Left lung (tissue), 10 donors: ENCODE results near the gene PDE4C. TPM values are rescaled to one million over a fixed set of nuclear protein-coding genes. Genes with fewer than 3 reads are reported as not detected.

ENCODE experiments used
- ATAC-seq: fragments of 200-7000 bp; cut with Tn5 transposase; one replicate; pipeline ENCODE4 v1.9.1; 2020; ENCODE audit warnings: moderate library complexity
- DNase-seq, 4 donors: peaks; one replicate each; pipeline ENCODE4 v3.0.0-alpha.2; 2013 to 2020
- H3K27ac ChIP-seq, 2 donors: fragments of 200-600 bp; sonication (generic) in 1 of 2; one replicate each; pipeline versions ENCODE4 v1.5.0 to v1.8.0; 2020 to 2021
- H3K27me3 ChIP-seq, 2 donors: fragments of 200-600 bp; sonication (generic) in 1 of 2; one replicate each; pipeline versions ENCODE4 v1.5.0 to v1.8.0; 2020 to 2021
- H3K36me3 ChIP-seq, 2 donors: fragments of 200-600 bp; sonication (generic) in 1 of 2; one replicate each; pipeline versions ENCODE4 v1.5.0 to v1.8.0; 2020 to 2021
- H3K4me1 ChIP-seq, 2 donors: fragments of 200-600 bp; one replicate each; pipeline ENCODE4 v1.8.0; 2021
- H3K4me3 ChIP-seq, 2 donors: fragments of 200-600 bp; sonication (generic) in 1 of 2; one replicate each; pipeline versions ENCODE4 v1.5.0 to v1.8.0; 2020 to 2021; ENCODE audit warnings: mild to moderate bottlenecking in 1 of 2
- H3K9me3 ChIP-seq, 2 donors: fragments of 200-600 bp; sonication (generic) in 1 of 2; one replicate each; pipeline versions ENCODE4 v1.5.0 to v1.8.0; 2020 to 2021
- intact Hi-C, 2 donors: fragments of 100-400 bp; cut with DNase I; formaldehyde crosslinking; loops; one replicate each; pipeline versions ENCODE4 v1.11.2 to v1.14.2; 2022
- polyA plus RNA-seq, 6 donors: library from polyadenylated mRNA; unstranded; fragments of 120-200 nt; gene quantifications; one replicate each; pipeline ENCODE4 v1.2.1, GENCODE V29; 2013; ENCODE audit not compliant: insufficient read length in 6 of 6
- total RNA-seq, 2 donors: library from RNA; stranded (reverse); fragmentation: NEBNext Ultra II Directional; extraction: Animal tissue kit (Norgen Biotek cat#: 25700); gene quantifications; one replicate each; pipeline ENCODE4 v1.2.1, GENCODE V29; 2021
- TF ChIP-seq, protein P1 (sequence below), 2 donors: fragments of 200-600 bp; sonication (generic) in 1 of 2; IDR thresholded peaks; one replicate each; pipeline versions ENCODE4 v1.5.0 to v1.8.0; 2021; ENCODE audit warnings: antibody characterized with exemption in 2 of 2
- donor health status: DM: no; HTN: yes; CAD: no.
- donor health status: DM: no; HTN: no; CAD: no.

The PDE4C gene
- total and polyA plus RNA-seq, 8 donors = 1.3 to 11.3 (median 2.0) TPM

DNA sequence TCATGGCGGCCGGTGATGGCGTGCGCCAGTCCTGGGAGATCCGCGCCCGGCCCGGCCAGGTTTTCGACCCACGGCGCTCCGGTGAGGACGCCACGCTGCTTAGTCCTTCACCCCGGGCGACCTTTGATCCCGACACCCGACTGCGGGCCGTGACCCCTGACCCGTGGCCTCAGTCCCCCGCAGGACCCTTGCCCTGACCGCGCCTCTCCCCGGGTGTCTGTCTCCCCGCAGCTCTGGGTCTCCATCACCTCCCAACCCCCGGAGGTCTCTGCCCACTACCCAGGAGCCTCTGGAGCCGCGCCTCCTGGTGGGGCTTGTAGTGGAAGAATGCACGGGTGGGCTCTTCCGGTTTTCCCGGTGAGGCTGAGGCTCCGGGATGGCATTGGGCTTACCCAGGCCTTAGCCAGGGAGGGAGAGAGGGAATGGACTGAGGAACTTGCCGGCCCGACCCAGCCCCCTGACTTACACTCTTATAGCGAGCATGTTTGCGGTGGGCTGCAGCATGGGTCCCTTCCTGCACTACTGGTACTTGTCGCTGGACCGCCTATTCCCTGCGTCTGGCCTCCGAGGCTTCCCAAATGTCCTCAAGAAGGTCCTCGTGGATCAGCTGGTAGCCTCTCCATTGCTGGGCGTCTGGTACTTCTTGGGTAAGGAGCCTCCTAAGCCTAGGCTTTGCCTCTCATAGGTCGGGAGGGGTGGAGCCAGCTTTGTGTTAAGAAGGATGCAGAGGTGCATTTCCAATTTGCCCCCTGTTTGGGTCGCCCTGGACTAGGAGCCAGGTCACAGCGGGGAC lies 32.7 kb downstream of the PDE4C start:
- no peaks in the 10 kb centered on the region for H3K27me3 ChIP-seq
- TF ChIP-seq, protein P1, sequence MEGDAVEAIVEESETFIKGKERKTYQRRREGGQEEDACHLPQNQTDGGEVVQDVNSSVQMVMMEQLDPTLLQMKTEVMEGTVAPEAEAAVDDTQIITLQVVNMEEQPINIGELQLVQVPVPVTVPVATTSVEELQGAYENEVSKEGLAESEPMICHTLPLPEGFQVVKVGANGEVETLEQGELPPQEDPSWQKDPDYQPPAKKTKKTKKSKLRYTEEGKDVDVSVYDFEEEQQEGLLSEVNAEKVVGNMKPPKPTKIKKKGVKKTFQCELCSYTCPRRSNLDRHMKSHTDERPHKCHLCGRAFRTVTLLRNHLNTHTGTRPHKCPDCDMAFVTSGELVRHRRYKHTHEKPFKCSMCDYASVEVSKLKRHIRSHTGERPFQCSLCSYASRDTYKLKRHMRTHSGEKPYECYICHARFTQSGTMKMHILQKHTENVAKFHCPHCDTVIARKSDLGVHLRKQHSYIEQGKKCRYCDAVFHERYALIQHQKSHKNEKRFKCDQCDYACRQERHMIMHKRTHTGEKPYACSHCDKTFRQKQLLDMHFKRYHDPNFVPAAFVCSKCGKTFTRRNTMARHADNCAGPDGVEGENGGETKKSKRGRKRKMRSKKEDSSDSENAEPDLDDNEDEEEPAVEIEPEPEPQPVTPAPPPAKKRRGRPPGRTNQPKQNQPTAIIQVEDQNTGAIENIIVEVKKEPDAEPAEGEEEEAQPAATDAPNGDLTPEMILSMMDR (IDR thresholded peaks at IDR 0.05) = no peak
- peaks cover 16 to 24% of the 10 kb centered on the region in 2 donors for H3K4me1 ChIP-seq
- H3K36me3 ChIP-seq = peaks cover 0 to 28% of the 10 kb centered on the region in 2 donors
- peak overlapping the region; percentile 37 to 93 for H3K27ac ChIP-seq
- DNase-seq (peak in 1 of 4 donors; percentile 38), ATAC-seq (peak; percentile 1)
- intact Hi-C loops = no loop called here
- no peaks in the 10 kb centered on the region for H3K9me3 ChIP-seq
- peak overlapping the region; percentile 67 to 87 for H3K4me3 ChIP-seq

GRCh38 chr19:18192673-18193387 lies 33.4 kb downstream of the PDE4C start, which contains the start of gene MPV17L2:
Gene MPV17L2 (plus strand): TSS chr19:18193218. CDS start chr19:18193282, 64 bp downstream.
- intact Hi-C loops = no loop called here
- peak; percentile 94 for ATAC-seq
- TF ChIP-seq, protein P1 (IDR thresholded peaks at IDR 0.05) = no peak

GRCh38 chr19:18191640-18192062 lies 34.6 kb downstream of the PDE4C start:
- peak overlapping the region; percentile 93 to 100 for H3K27ac ChIP-seq
- TF ChIP-seq, protein P1 (IDR thresholded peaks at IDR 0.05) = peak in 1 of 2 donors; percentile 29
- H3K36me3 ChIP-seq = peaks cover 0 to 11% of the 10 kb centered on the region in 2 donors
- H3K27me3 ChIP-seq = no peaks in the 10 kb centered on the region
- no peaks in the 10 kb centered on the region for H3K9me3 ChIP-seq
- intact Hi-C loops = no loop called here
- peak in 1 of 4 donors; percentile 37 for DNase-seq
- ATAC-seq = no peak
- peaks cover 16 to 24% of the 10 kb centered on the region in 2 donors for H3K4me1 ChIP-seq
- H3K4me3 ChIP-seq = peak overlapping the region; percentile 40 to 87

More at GRCh38 chr19:18192673-18193387, 33.4 kb downstream of the PDE4C start, which contains the start of gene MPV17L2:
- H3K27me3 ChIP-seq = no peaks in the 10 kb centered on the region
- peaks cover 16 to 24% of the 10 kb centered on the region in 2 donors for H3K4me1 ChIP-seq
- peaks cover 0 to 20% of the 10 kb centered on the region in 2 donors for H3K36me3 ChIP-seq
- no peaks in the 10 kb centered on the region for H3K9me3 ChIP-seq
- peak; percentile 98 to 100 (median 100) for DNase-seq
- peak within 1 kb of the TSS; percentile 93 to 100 for H3K27ac ChIP-seq
- H3K4me3 ChIP-seq = peak within 1 kb of the TSS; percentile 67 to 87

GRCh38 chr19:18190278-18190677 lies 36.0 kb downstream of the PDE4C start:
- Histone ChIP-seq H3K36me3 (no peaks in the 10 kb centered on the region), H3K4me3 (no peak overlapping the region), H3K27me3 (no peaks in the 10 kb centered on the region), H3K4me1 (peaks cover 16 to 24% of the 10 kb centered on the region in 2 donors), H3K27ac (no peak overlapping the region), H3K9me3 (no peaks in the 10 kb centered on the region)
- intact Hi-C loops = no loop called here
- TF ChIP-seq, protein P1 (IDR thresholded peaks at IDR 0.05) = no peak
- ATAC-seq (no peak), DNase-seq (no peak)

- Histone ChIP-seq H3K4me1 (peaks cover 0 to 8% of the 10 kb centered on the region in 2 donors), H3K27me3 (no peaks in the 10 kb centered on the region), H3K9me3 (no peaks in the 10 kb centered on the region), H3K4me3 (no peak overlapping the region), H3K27ac (no peak overlapping the region), H3K36me3 (no peaks in the 10 kb centered on the region)
- no peak for DNase-seq
- intact Hi-C loops = no loop called here
- no peak for ATAC-seq
- TF ChIP-seq, protein P1 (IDR thresholded peaks at IDR 0.05) = no peak
Measured at GRCh38 chr19:18185538-18185937, 40.7 kb downstream of the PDE4C start.
